ENCODE measurements around the gene LSM7. TPM values are rescaled to one million over a fixed set of nuclear protein-coding genes. Genes with fewer than 3 reads are reported as not detected.

Gene LSM7
- total RNA-seq, 4 donors from 2014 or later = 70.0 to 109 (median 77.5) TPM

- DNase-seq (no peak), ATAC-seq (no peak)
- H3K9me3 ChIP-seq = no peaks in the 10 kb centered on the region
- no peak overlapping the region for H3K4me3 ChIP-seq
- no peaks in the 10 kb centered on the region for H3K27me3 ChIP-seq
- intact Hi-C loops (cut with DNase I; ENCODE audit: low total_unique reads) (no loop called here), in situ Hi-C loops (cut with MboI; ENCODE audit: low sequenced_read_pairs in 4 of 4) (no loop called here)
- H3K4me1 ChIP-seq = no peaks in the 10 kb centered on the region
- no peak overlapping the region for H3K27ac ChIP-seq
- TF ChIP-seq POLR2A (IDR thresholded peaks at IDR 0.05) (no peak), CTCF (IDR thresholded peaks at IDR 0.05 in 4 of 5, conservative IDR thresholded peaks at IDR 0.05 in 1 of 5) (no peak)
- H3K36me3 ChIP-seq = peaks cover 0 to 38% of the 10 kb centered on the region in 2 donors
Observed at GRCh38 chr19:2339644-2340310, 11.4 kb upstream of the LSM7 start.

- H3K27ac ChIP-seq = no peak overlapping the region
- H3K36me3 ChIP-seq = peaks cover 0 to 33% of the 10 kb centered on the region in 2 donors
- no peak for TF ChIP-seq CTCF (IDR thresholded peaks at IDR 0.05 in 4 of 5, conservative IDR thresholded peaks at IDR 0.05 in 1 of 5)
- no peak for TF ChIP-seq POLR2A (IDR thresholded peaks at IDR 0.05)
- H3K4me3 ChIP-seq = no peak overlapping the region
- in situ Hi-C loops (cut with MboI; ENCODE audit: low sequenced_read_pairs in 4 of 4) (no loop called here), intact Hi-C loops (cut with DNase I; ENCODE audit: low total_unique reads) (no loop called here)
- DNase-seq (no peak), ATAC-seq (no peak)
- no peaks in the 10 kb centered on the region for H3K9me3 ChIP-seq
- H3K4me1 ChIP-seq = peaks cover 0 to 1% of the 10 kb centered on the region in 2 donors
- H3K27me3 ChIP-seq = no peaks in the 10 kb centered on the region
Observed at GRCh38 chr19:2338751-2339643, 10.6 kb upstream of the LSM7 start.

- no peak for TF ChIP-seq POLR2A (IDR thresholded peaks at IDR 0.05)
- peaks cover 0 to 33% of the 10 kb centered on the region in 2 donors for H3K36me3 ChIP-seq
- no peaks in the 10 kb centered on the region for H3K9me3 ChIP-seq
- no peak overlapping the region for H3K4me3 ChIP-seq
- H3K4me1 ChIP-seq = peaks cover 7 to 9% of the 10 kb centered on the region in 2 donors
- no peak for ATAC-seq
- in situ Hi-C loops (cut with MboI; ENCODE audit: low sequenced_read_pairs in 4 of 4) (no loop called here), intact Hi-C loops (cut with DNase I; ENCODE audit: low total_unique reads) (no loop called here)
- DNase-seq = no peak
- H3K27me3 ChIP-seq = no peaks in the 10 kb centered on the region
- no peak overlapping the region for H3K27ac ChIP-seq
Observed at GRCh38 chr19:2338055-2338615, 9.7 kb upstream of the LSM7 start.

- H3K9me3 ChIP-seq = no peaks in the 10 kb centered on the region
- peaks cover 0 to 33% of the 10 kb centered on the region in 2 donors for H3K36me3 ChIP-seq
- intact Hi-C loops (cut with DNase I; ENCODE audit: low total_unique reads) = no loop called here
- no peak for DNase-seq
- no peak overlapping the region for H3K4me3 ChIP-seq
- H3K27ac ChIP-seq = no peak overlapping the region
- ATAC-seq = no peak
- in situ Hi-C loops (cut with MboI; ENCODE audit: low sequenced_read_pairs in 4 of 4) = no loop called here
- no peaks in the 10 kb centered on the region for H3K27me3 ChIP-seq
- H3K4me1 ChIP-seq = peaks cover 13 to 16% of the 10 kb centered on the region in 2 donors
- TF ChIP-seq POLR2A (IDR thresholded peaks at IDR 0.05) (no peak), CTCF (IDR thresholded peaks at IDR 0.05 in 4 of 5, conservative IDR thresholded peaks at IDR 0.05 in 1 of 5) (peak in 3 of 5 experiments; percentile 14 to 18 (median 15))
Observed at GRCh38 chr19:2337329-2337707, 8.9 kb upstream of the LSM7 start.
